IMR-90 (cell line): ENCODE measurements around the gene TNS1. TPM values are rescaled to one million over a fixed set of nuclear protein-coding genes. Genes with fewer than 3 reads are reported as not detected.

Source experiments
- ATAC-seq: fragments of 200-7000 bp; cut with Tn5 transposase; 2 replicates; pipeline ENCODE4 v1.9.1; 2020; ENCODE audit warnings: low read depth, mild to moderate bottlenecking, moderate library complexity
- BruUV-seq: library from RNA; stranded (reverse); fragments of 400-500 nt; replicated peaks from 2 replicates; lab custom pipeline; 2021; lab: Mats Ljungman, UMichigan
- CTCF ChIA-PET: fragments of 300-600 bp; formaldehyde crosslinking; extraction: SDS; loops from one replicate; lab custom pipeline; 2021; ENCODE audit warnings: antibody characterized with exemption; lab: Yijun Ruan, JAX
- POLR2A ChIA-PET: fragments of 300-600 bp; sonication (Branson Sonifier 250); formaldehyde crosslinking; loops from one replicate; lab custom pipeline; 2022; ENCODE audit warnings: antibody characterized with exemption; ENCODE audit not compliant: unreplicated experiment; lab: Charles Lee
- DNase-seq: peaks from one replicate; pipeline ENCODE4 v3.0.0; 2013
- H2AFZ ChIP-seq: replicated peaks from 2 replicates; pipeline ENCODE3; 2013; ENCODE audit warnings: low read length, mild to moderate bottlenecking; ENCODE audit not compliant: poor library complexity
- H2AK5ac ChIP-seq: 2 replicates; pipeline ENCODE4 v1.6.1; 2013; ENCODE audit warnings: low read depth, low read length, inconsistent platforms
- H2AK9ac ChIP-seq: replicated peaks from 2 replicates; pipeline ENCODE3; 2013; ENCODE audit warnings: mild to moderate bottlenecking, low read depth, low read length, moderate library complexity; ENCODE audit not compliant: poor library complexity
- H2BK120ac ChIP-seq: 2 replicates; pipeline ENCODE4 v1.6.1; 2013; ENCODE audit warnings: low read depth, low read length, inconsistent platforms
- H2BK15ac ChIP-seq: 3 replicates; pipeline ENCODE4 v1.6.1; 2013; ENCODE audit warnings: low read depth, low read length, inconsistent platforms
- H2BK20ac ChIP-seq: 2 replicates; pipeline ENCODE4 v1.6.1; 2013; ENCODE audit warnings: low read depth, mild to moderate bottlenecking, inconsistent platforms, low read length, moderate library complexity
- H2BK5ac ChIP-seq: 2 replicates; pipeline ENCODE4 v1.6.1; 2013; ENCODE audit warnings: mild to moderate bottlenecking, low read depth, low read length, inconsistent platforms; ENCODE audit not compliant: poor library complexity, severe bottlenecking
- H3K14ac ChIP-seq: replicated peaks from 2 replicates; pipeline ENCODE4 v1.6.1; 2013; ENCODE audit warnings: low read depth, low read length, inconsistent platforms
- H3K18ac ChIP-seq: 2 replicates; pipeline ENCODE4 v1.6.1; 2013; ENCODE audit warnings: low read depth, low read length, control low read depth
- H3K23ac ChIP-seq: 2 replicates; pipeline ENCODE4 v1.6.1; 2013; ENCODE audit warnings: low read depth, low read length, inconsistent platforms
- H3K27ac ChIP-seq: 2 replicates; pipeline ENCODE4 v1.5.1; 2013; ENCODE audit warnings: mild to moderate bottlenecking, control low read depth, low read length; ENCODE audit not compliant: insufficient read depth
- H3K27me3 ChIP-seq: 2 replicates; pipeline ENCODE4 v1.6.1; 2013; ENCODE audit warnings: low read length; ENCODE audit not compliant: control insufficient read depth, insufficient read depth
- H3K36me3 ChIP-seq: 2 replicates; pipeline ENCODE4 v1.6.1; 2013; ENCODE audit warnings: low read length, mixed read lengths; ENCODE audit not compliant: control insufficient read depth, insufficient read depth
- H3K4ac ChIP-seq: 2 replicates; pipeline ENCODE4 v1.6.1; 2013; ENCODE audit warnings: low read depth, low read length, inconsistent platforms
- H3K4me1 ChIP-seq: 2 replicates; pipeline ENCODE4 v1.6.1; 2013; ENCODE audit warnings: low read length, mixed read lengths; ENCODE audit not compliant: control insufficient read depth, insufficient read depth
- H3K4me2 ChIP-seq: 2 replicates; pipeline ENCODE4 v1.6.1; 2013; ENCODE audit warnings: low read depth, mild to moderate bottlenecking, control low read depth, low read length, moderate library complexity
- H3K4me3 ChIP-seq: 2 replicates; pipeline ENCODE4 v1.5.1; 2013; ENCODE audit warnings: low read depth, mild to moderate bottlenecking, control low read depth, low read length, moderate library complexity; ENCODE audit not compliant: insufficient read depth
- H3K56ac ChIP-seq: 2 replicates; pipeline ENCODE4 v1.6.1; 2013; ENCODE audit warnings: low read length, inconsistent platforms; ENCODE audit not compliant: insufficient read depth; ENCODE audit errors: extremely low read depth
- H3K79me1 ChIP-seq, 2 experiments: 2 replicates each; pipeline ENCODE4 v1.6.1; 2013; ENCODE audit warnings: low read length in 2 of 2, inconsistent platforms in 1 of 2, low read depth in 1 of 2
- H3K9ac ChIP-seq: 2 replicates; pipeline ENCODE4 v1.6.1; 2013; ENCODE audit warnings: low read depth, low read length, control low read depth
- H3K9me1 ChIP-seq: 2 replicates; pipeline ENCODE4 v1.6.1; 2013; ENCODE audit warnings: low read length, inconsistent platforms; ENCODE audit not compliant: insufficient read depth
- H3K9me3 ChIP-seq: 2 replicates; pipeline ENCODE4 v1.6.1; 2013; ENCODE audit warnings: low read length; ENCODE audit not compliant: control insufficient read depth, insufficient read depth
- H4K20me1 ChIP-seq: 2 replicates; pipeline ENCODE4 v1.6.1; 2013; ENCODE audit warnings: low read length, inconsistent platforms; ENCODE audit not compliant: insufficient read depth
- H4K5ac ChIP-seq: 2 replicates; pipeline ENCODE4 v1.6.1; 2013; ENCODE audit warnings: mild to moderate bottlenecking, low read depth, low read length, control low read depth
- H4K8ac ChIP-seq, 2 experiments: 2 replicates each; pipeline ENCODE4 v1.6.1; 2013; ENCODE audit warnings: low read depth in 2 of 2, low read length in 2 of 2, control low read depth in 1 of 2, inconsistent platforms in 1 of 2
- H4K91ac ChIP-seq: 2 replicates; pipeline ENCODE4 v1.6.1; 2013; ENCODE audit warnings: low read depth, low read length, inconsistent platforms; ENCODE audit not compliant: insufficient read depth
- MAFK ChIP-seq: IDR thresholded peaks from 2 replicates; pipeline ENCODE4 v1.6.1; 2012; ENCODE audit warnings: low read depth, low read length, improper control_type of control experiment
- MAZ ChIP-seq: IDR thresholded peaks from 2 replicates; pipeline ENCODE4 v1.6.1; 2012; ENCODE audit warnings: low read depth, mild to moderate bottlenecking, low read length, improper control_type of control experiment, moderate library complexity, borderline replicate concordance
- WGBS, 2 experiments: methylation state at CpG; one replicate each; pipeline versions ENCODE4 v1.1.5 to v1.1.7; 2013; ENCODE audit warnings: missing lambda C conversion rate in 2 of 2; ENCODE audit not compliant: insufficient read length in 1 of 2; ENCODE audit errors: extremely low coverage in 2 of 2; 5-methylcytosine and 5-hydroxymethylcytosine counted together
- dilution Hi-C: fragments of 300-500 bp; cut with HindIII; formaldehyde crosslinking; loops from one replicate; pipeline ENCODE4 v1.14.3; 2018; ENCODE audit warnings: low sequenced_read_pairs; ENCODE audit not compliant: unreplicated experiment
- in situ Hi-C: fragments of 300-500 bp; cut with MboI; formaldehyde crosslinking; loops from 3 replicates; pipeline ENCODE4 v1.14.3; 2019; ENCODE audit warnings: low sequenced_read_pairs, inconsistent platforms, mixed read lengths
- intact Hi-C: fragments of 100-400 bp; cut with micrococcal nuclease; formaldehyde crosslinking; loops from 2 replicates; pipeline ENCODE4 v1.10.0; 2022
- polyA plus RNA-seq, 3 experiments: library from polyadenylated mRNA; depleted of rRNA; stranded (reverse); fragments of >200 nt; gene quantifications; 2 replicates each; pipeline ENCODE4 v1.2.3, GENCODE V29; 2012; ENCODE audit warnings: low replicate concordance in 1 of 3
- total RNA-seq: library from RNA; depleted of rRNA; stranded (reverse); fragments of >200 nt; gene quantifications from 2 replicates; pipeline ENCODE4 v1.2.3, GENCODE V29; 2012

The TNS1 gene
- total and polyA plus RNA-seq, 2 of the 4 experiments (the other 2 are of a cell fraction), result 41.1 to 45.2 TPM

DNA sequence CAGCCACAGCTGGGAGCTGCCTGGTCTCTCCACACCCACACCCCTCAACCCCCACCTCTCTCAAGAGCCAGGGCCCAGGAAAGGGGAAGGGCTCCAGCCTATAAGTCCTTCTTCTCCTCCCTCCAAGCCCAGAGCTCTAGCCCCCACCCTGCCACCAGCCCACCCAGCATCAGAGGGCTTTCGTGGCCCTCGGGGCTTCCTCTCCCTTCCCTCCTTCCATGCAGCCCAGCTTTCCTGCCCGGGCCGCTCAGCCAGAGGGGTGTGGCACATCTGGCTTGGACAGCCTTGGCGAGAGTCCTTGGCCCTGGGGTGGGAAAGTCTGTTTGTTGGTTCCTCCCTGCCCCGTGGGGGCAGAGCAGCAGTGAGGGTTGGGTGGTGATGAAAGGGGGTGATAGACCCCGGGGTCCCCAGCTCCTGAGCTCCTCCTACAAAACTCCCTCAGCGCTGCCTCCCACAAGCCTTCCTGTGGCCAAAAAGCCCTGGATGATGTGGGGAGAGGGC lies 7.0 kb downstream of the TNS1 start:
- Histone ChIP-seq H3K9me3 (no peaks in the 10 kb centered on the region), H3K9me1 (peaks cover 36% of the 10 kb centered on the region), H2BK20ac (peak overlapping the region; percentile 96), H4K8ac (peak overlapping the region; percentile 70 to 88; a peak in 3 of 4 replicates), H3K4ac (peak overlapping the region; percentile 92), H3K27me3 (no peaks in the 10 kb centered on the region), H3K27ac (peak overlapping the region; percentile 81), H2BK5ac (peak overlapping the region; percentile 94), H3K4me3 (no peak overlapping the region), H3K4me2 (peak overlapping the region; percentile 20; the same call in 1 of the 2 replicates), H2BK15ac (peak overlapping the region; percentile 76; the same call in 2 of the 3 replicates), H3K4me1 (peaks cover 49% of the 10 kb centered on the region), H2AFZ (peak overlapping the region; percentile 84), H3K23ac (peak overlapping the region; percentile 88), H4K20me1 (peaks cover 20% of the 10 kb centered on the region; the same call in 1 of the 2 replicates), H2AK9ac (peak overlapping the region; percentile 96), H3K36me3 (peaks cover 6% of the 10 kb centered on the region; the same call in 1 of the 2 replicates), H2AK5ac (peak overlapping the region; percentile 94), H3K9ac (peak overlapping the region; percentile 6; the same call in 1 of the 2 replicates), H4K91ac (peak overlapping the region; percentile 98), H3K18ac (peak overlapping the region; percentile 54), H2BK120ac (peak overlapping the region; percentile 86), H4K5ac (peak overlapping the region; percentile 36), H3K56ac (peak overlapping the region; percentile 69; the same call in 1 of the 2 replicates), H3K14ac (peak overlapping the region; percentile 60), H3K79me1 (peaks cover 42 to 95% of the 10 kb centered on the region in 2 experiments; a peak in 3 of 4 replicates)
- WGBS, 2 experiments, result no CpG with 5 or more reads among the region's 8 CpGs
- no TSS peak for BruUV-seq
- POLR2A ChIA-PET, result no interaction called here
- DNase-seq (no peak), ATAC-seq (peak; percentile 21; the same call in 1 of the 2 replicates)
- in situ Hi-C loops (no loop called here), dilution Hi-C loops (no loop called here), intact Hi-C loops (no loop called here)
- TF ChIP-seq MAZ (peak; percentile 4; the same call in 1 of the 2 replicates), MAFK (no peak)
- CTCF ChIA-PET, result no interaction called here
